Measurements from ENCODE around the gene PTMS.

The PTMS gene

GRCh38 chr12:6752921-6753771, 13.0 kb upstream of the PTMS start, which contains the start of gene MLF2:
Gene MLF2, minus strand, starts transcription at chr12:6753141. Its CDS starts 807 bp downstream, at chr12:6752334.
- peak; percentile 97 for DNase-seq

- DNase-seq = no peak
Observed at GRCh38 chr12:6753772-6754356, 12.3 kb upstream of the PTMS start.

- no peak for DNase-seq
Observed at GRCh38 chr12:6754411-6754810, 11.8 kb upstream of the PTMS start.

- no peak for DNase-seq
Observed at GRCh38 chr12:6757028-6757690, 9.0 kb upstream of the PTMS start.

GRCh38 chr12:6758506-6759095, 7.6 kb upstream of the PTMS start:
- no peak for DNase-seq

- DNase-seq = no peak
Observed at GRCh38 chr12:6759741-6760140, 6.4 kb upstream of the PTMS start.

GRCh38 chr12:6763380-6763779, 2.8 kb upstream of the PTMS start:
- DNase-seq = no peak

- DNase-seq = peak; percentile 43
Observed at GRCh38 chr12:6764011-6764828, 1.9 kb upstream of the PTMS start.

- DNase-seq = no peak
Observed at GRCh38 chr12:6765048-6765633, 1.0 kb upstream of the PTMS start.

- peak; percentile 47 for DNase-seq
Observed at GRCh38 chr12:6766651-6767349, 637 bp downstream of the PTMS start.

- DNase-seq = no peak
Observed at GRCh38 chr12:6767353-6768319, 1.5 kb downstream of the PTMS start.

GRCh38 chr12:6768437-6768914, 2.3 kb downstream of the PTMS start:
- no peak for DNase-seq

GRCh38 chr12:6768990-6769389, 2.8 kb downstream of the PTMS start:
- no peak for DNase-seq

- DNase-seq = no peak
Observed at GRCh38 chr12:6769666-6770065, 3.5 kb downstream of the PTMS start.

- no peak for DNase-seq
Observed at GRCh38 chr12:6770094-6770493, 3.9 kb downstream of the PTMS start.

GRCh38 chr12:6770600-6770999, 4.4 kb downstream of the PTMS start:
- DNase-seq = no peak

- DNase-seq = no peak
Observed at GRCh38 chr12:6771091-6771495, 4.9 kb downstream of the PTMS start.

- no peak for DNase-seq
Observed at GRCh38 chr12:6771509-6772330, 5.6 kb downstream of the PTMS start.

- peak; percentile 31 for DNase-seq
Observed at GRCh38 chr12:6772331-6772695, 6.2 kb downstream of the PTMS start, which contains the start of gene LAG3. Gene LAG3, plus strand, starts transcription at chr12:6772520. Its CDS starts 333 bp downstream, at chr12:6772853.

All from activated gamma-delta T cell treated with Interleukin-2 at 50 U/mL for 16 hours (primary cell).